ENCODE data around the gene CDH23.

- TF ChIP-seq POLR2A (IDR thresholded peaks at IDR 0.05; ENCODE audit: low read length) (no peak), GATA1 (IDR thresholded peaks at IDR 0.05; ENCODE audit: low read depth, low read length) (no peak)
Measured at GRCh38 chr10:71438761-71439160, 42.0 kb downstream of the CDH23 start.

Data from erythroblast (primary cell).